HepG2 (cell line): ENCODE data around the gene RABEPK. TPM values are rescaled to one million over a fixed set of nuclear protein-coding genes. Genes with fewer than 3 reads are reported as not detected.
A peak's percentile ranks its signal among the peaks of the same experiment; 100 is the strongest.

ENCODE experiments used
- CREBL2 ChIP-seq: sonication (generic); formaldehyde crosslinking; IDR thresholded peaks from 2 replicates; pipeline ENCODE4 v1.8.1; 2023; ENCODE audit warnings: missing genetic modification reagents, mild to moderate bottlenecking, borderline replicate concordance
- CSRNP2 ChIP-seq: sonication (generic); formaldehyde crosslinking; conservative IDR thresholded peaks from 2 replicates; pipeline ENCODE4 v1.8.0; 2022; ENCODE audit warnings: low read depth, missing genetic modification reagents
- HMGXB4 ChIP-seq, 2 experiments: sonication (generic) in 1 of 2; formaldehyde crosslinking in 1 of 2; IDR thresholded peaks; 2 replicates each; pipeline versions ENCODE4 v1.4.0 to v1.6.1; 2018 to 2020; ENCODE audit warnings: missing genetic modification reagents in 2 of 2, borderline replicate concordance in 1 of 2, low read depth in 1 of 2, mild to moderate bottlenecking in 1 of 2, missing biosample characterization in 1 of 2
- MYPOP ChIP-seq: sonication (generic); formaldehyde crosslinking; IDR thresholded peaks from 2 replicates; pipeline ENCODE4 v1.8.1; 2023; ENCODE audit warnings: mild to moderate bottlenecking, moderate library complexity, missing genetic modification reagents
- PLRG1 ChIP-seq: fragments of 450-650 bp; conservative IDR thresholded peaks from 2 replicates; pipeline ENCODE4 v1.6.1; 2016
- ZBTB44 ChIP-seq: sonication (generic); formaldehyde crosslinking; IDR thresholded peaks from 2 replicates; pipeline ENCODE4 v1.4.0; 2020; ENCODE audit warnings: missing genetic modification reagents
- ZFYVE20 ChIP-seq: sonication (generic); formaldehyde crosslinking; IDR thresholded peaks from 2 replicates; pipeline ENCODE4 v1.8.0; 2023; ENCODE audit warnings: low read depth, mild to moderate bottlenecking, moderate library complexity, missing genetic modification reagents, borderline replicate concordance
- ZKSCAN1 ChIP-seq: fragments of 150-350 bp; IDR thresholded peaks from 2 replicates; pipeline ENCODE4 v1.6.1; 2014; ENCODE audit warnings: low read length
- ZNF143 ChIP-seq: sonication (generic); formaldehyde crosslinking; IDR thresholded peaks from 2 replicates; pipeline ENCODE4 v1.4.0; 2020; ENCODE audit warnings: missing genetic modification reagents
- ZNF280D ChIP-seq: sonication (generic); formaldehyde crosslinking; IDR thresholded peaks from 2 replicates; pipeline ENCODE4 v1.5.1; 2020; ENCODE audit warnings: mild to moderate bottlenecking, missing genetic modification reagents
- ZNF350 ChIP-seq: sonication (generic); formaldehyde crosslinking; IDR thresholded peaks from 2 replicates; pipeline ENCODE4 v1.4.0; 2020; ENCODE audit warnings: mild to moderate bottlenecking, low read depth, missing genetic modification reagents, borderline replicate concordance
- ZNF510 ChIP-seq: sonication (generic); formaldehyde crosslinking; IDR thresholded peaks from 2 replicates; pipeline ENCODE4 v1.4.0; 2020; ENCODE audit warnings: low read depth, mild to moderate bottlenecking, missing genetic modification reagents
- ZNF552 ChIP-seq: sonication (generic); formaldehyde crosslinking; IDR thresholded peaks from 2 replicates; pipeline ENCODE4 v1.9.0; 2022; ENCODE audit warnings: missing genetic modification reagents, mild to moderate bottlenecking, borderline replicate concordance
- ZNF570 ChIP-seq: sonication (generic); formaldehyde crosslinking; IDR thresholded peaks from 2 replicates; pipeline ENCODE4 v1.4.0; 2020; ENCODE audit warnings: mild to moderate bottlenecking, missing genetic modification reagents, borderline replicate concordance
- ZNF788 ChIP-seq: sonication (generic); formaldehyde crosslinking; IDR thresholded peaks from 2 replicates; pipeline ENCODE4 v1.5.0; 2020; ENCODE audit warnings: mild to moderate bottlenecking, missing genetic modification reagents, borderline replicate concordance
- ZNF790 ChIP-seq: sonication (generic); formaldehyde crosslinking; IDR thresholded peaks from 2 replicates; pipeline ENCODE4 v1.8.0; 2022; ENCODE audit warnings: missing genetic modification reagents, mild to moderate bottlenecking, borderline replicate concordance
- polyA plus RNA-seq, 8 experiments: library from polyadenylated mRNA; depleted of rRNA in 3 of 8; stranded (reverse) in 7 of 8; unstranded in 1 of 8; fragments of >200 nt; fragmentation: Illumina TruSeq in 4 of 8; extraction: Trizol in 4 of 8; gene quantifications; 2 replicates each; pipeline versions ENCODE4 v1.2.1 to v1.2.3, GENCODE V29; 2011 to 2016; ENCODE audit warnings: low read depth in 4 of 8, missing spikeins in 1 of 8, mixed read lengths in 1 of 8; ENCODE audit not compliant: insufficient read depth in 1 of 8
- total RNA-seq, 5 experiments: library from RNA; depleted of rRNA; stranded (reverse); fragments of >200 nt; fragmentation: Illumina TruSeq; extraction: Trizol; gene quantifications; 2 replicates each; pipeline ENCODE4 v1.2.3, GENCODE V29; 2016; ENCODE audit warnings: low read depth in 1 of 5

RABEPK gene
- total and polyA plus RNA-seq, 2 of the 13 experiments (the other 11 are each of a cell fraction or from before 2014, with no cell fraction given) = 75.5 to 90.0 TPM

GRCh38 chr9:125241000-125241862, 40.9 kb downstream of the RABEPK start, which contains the start of gene HSPA5 (continued):
- TF ChIP-seq MYPOP (no peak; the same call in 1 of the 2 replicates), ZKSCAN1 (no peak), ZFYVE20 (CRISPR knock-in tag) (no peak), ZNF552 (CRISPR knock-in tag) (0 out of 2 replicates have a peak, but pooled peaks have one; percentile 20), CREBL2 (peak; percentile 23; the same call in 1 of the 2 replicates), PLRG1 (no peak), ZNF510 (CRISPR knock-in tag) (no peak), HMGXB4 (CRISPR knock-in tag; IDR thresholded peaks at IDR 0.05; ENCODE audit: borderline replicate concordance in 1 of 2, low read depth in 1 of 2) (peak in 1 of 2 experiments; percentile 73; a peak in 3 of 4 replicates), ZNF788 (peak; percentile 88; the same call in 1 of the 2 replicates), ZNF350 (CRISPR knock-in tag) (peak; percentile 85), ZNF790 (CRISPR knock-in tag) (no peak; the same call in 1 of the 2 replicates), ZBTB44 (CRISPR knock-in tag) (peak; percentile 70; the same call in 1 of the 2 replicates), ZNF570 (no peak), ZNF143 (no peak), ZNF280D (CRISPR knock-in tag) (peak; percentile 42; the same call in 1 of the 2 replicates), CSRNP2 (CRISPR knock-in tag) (no peak)
